SK-N-SH (cell line): Measurements from ENCODE around the gene DAGLA. TPM values are rescaled to one million over a fixed set of nuclear protein-coding genes. Genes with fewer than 3 reads are reported as not detected.
A peak's percentile ranks its signal among the peaks of the same experiment; 100 is the strongest.

Experiments
- CTCF ChIA-PET: fragments of 300-600, 350-600 bp; formaldehyde crosslinking; extraction: SDS; loops from one replicate; lab custom pipeline; 2021; lab: Yijun Ruan, JAX
- POLR2A ChIA-PET: fragments of 350-600 bp; sonication (Branson Sonifier 250); formaldehyde crosslinking; extraction: SDS; loops from one replicate; lab custom pipeline; 2020; ENCODE audit warnings: antibody characterized with exemption, inconsistent platforms; lab: Yijun Ruan, JAX
- DNase-seq: peaks from one replicate; pipeline ENCODE4 v3.0.0; 2012
- H2AFZ ChIP-seq: fragments of 200-600 bp; sonication (generic); 2 replicates; pipeline ENCODE4 v1.8.1; 2016; ENCODE audit warnings: antibody characterized with exemption, mild to moderate bottlenecking, low read depth
- H3F3A ChIP-seq: fragments of 200-600 bp; sonication (generic); replicated peaks from 2 replicates; pipeline ENCODE3; 2016; ENCODE audit warnings: antibody characterized with exemption, mild to moderate bottlenecking; ENCODE audit not compliant: insufficient read depth
- H3K27ac ChIP-seq, 2 experiments: fragments of 200-500 bp in 1 of 2; fragments of 200-600 bp in 1 of 2; sonication (Bioruptor generic) in 1 of 2; sonication (generic), shearing (Covaris generic) in 1 of 2; 2 replicates each; pipeline versions ENCODE4 v1.5.1 to v1.6.1; 2014 to 2016; ENCODE audit warnings: low read depth in 2 of 2, inconsistent platforms in 1 of 2, low read length in 1 of 2, mild to moderate bottlenecking in 1 of 2, mixed read lengths in 1 of 2
- H3K27me3 ChIP-seq: fragments of 200-600 bp; sonication (generic), shearing (Covaris generic); 2 replicates; pipeline ENCODE4 v1.6.1; 2016; ENCODE audit warnings: mixed run types; ENCODE audit not compliant: insufficient read depth
- H3K36me3 ChIP-seq, 2 experiments: fragments of 200-500 bp in 1 of 2; fragments of 200-600 bp in 1 of 2; sonication (Bioruptor generic) in 1 of 2; sonication (generic) in 1 of 2; replicated peaks in 1 of 2; 2 replicates each; pipeline versions ENCODE3 to v1.5.1; 2014 to 2016; ENCODE audit warnings: low read length in 1 of 2, mild to moderate bottlenecking in 1 of 2; ENCODE audit not compliant: insufficient read depth in 2 of 2, control insufficient read depth in 1 of 2
- H3K4me1 ChIP-seq, 2 experiments: fragments of 200-500 bp in 1 of 2; fragments of 200-600 bp in 1 of 2; sonication (Bioruptor generic) in 1 of 2; sonication (generic), shearing (Covaris generic) in 1 of 2; 2 replicates each; pipeline versions ENCODE4 v1.5.1 to v1.6.1; 2014 to 2016; ENCODE audit warnings: low read depth in 1 of 2, low read length in 1 of 2, mixed run types in 1 of 2; ENCODE audit not compliant: insufficient read depth in 2 of 2, control insufficient read depth in 1 of 2
- H3K4me2 ChIP-seq: fragments of 200-600 bp; sonication (generic), shearing (Covaris generic); 2 replicates; pipeline ENCODE4 v1.6.1; 2017; ENCODE audit warnings: mixed run types
- H3K4me3 ChIP-seq, 2 experiments: fragments of 200-500 bp in 1 of 2; fragments of 200-600 bp in 1 of 2; sonication (Bioruptor generic) in 1 of 2; sonication (generic), shearing (Covaris generic) in 1 of 2; 2 replicates each; pipeline versions ENCODE4 v1.5.1 to v1.8.1; 2014 to 2016; ENCODE audit warnings: low read depth in 2 of 2, inconsistent platforms in 1 of 2, low read length in 1 of 2, mild to moderate bottlenecking in 1 of 2, mixed read lengths in 1 of 2, moderate library complexity in 1 of 2
- H3K79me2 ChIP-seq: fragments of 200-600 bp; sonication (generic); 2 replicates; pipeline ENCODE4 v1.8.1; 2017; ENCODE audit warnings: mild to moderate bottlenecking; ENCODE audit not compliant: insufficient read depth
- H3K9ac ChIP-seq: fragments of 200-600 bp; sonication (generic); 2 replicates; pipeline ENCODE4 v1.6.1; 2017; ENCODE audit warnings: mixed run types
- H3K9me2 ChIP-seq: fragments of 200-600 bp; sonication (generic); 2 replicates; pipeline ENCODE4 v1.6.1; 2017; ENCODE audit warnings: mixed run types
- H3K9me3 ChIP-seq: fragments of 200-600 bp; sonication (generic); 2 replicates; pipeline ENCODE4 v1.6.1; 2017; ENCODE audit warnings: mixed run types, mild to moderate bottlenecking, moderate library complexity
- H4K20me1 ChIP-seq: fragments of 200-600 bp; sonication (generic); 2 replicates; pipeline ENCODE4 v1.6.1; 2017; ENCODE audit warnings: mild to moderate bottlenecking, mixed run types; ENCODE audit not compliant: insufficient read depth
- ELF1 ChIP-seq: IDR thresholded peaks from 2 replicates; pipeline ENCODE4 v1.4.0; 2012
- EZH2phosphoT487 ChIP-seq: fragments of 200-600 bp; sonication (generic); IDR thresholded peaks from 2 replicates; pipeline ENCODE4 v1.6.1; 2017; ENCODE audit warnings: low read depth, mixed run types, mild to moderate bottlenecking, antibody characterized with exemption, moderate library complexity, borderline replicate concordance
- FOSL2 ChIP-seq: IDR thresholded peaks from 2 replicates; pipeline ENCODE4 v1.4.0; 2012; ENCODE audit warnings: low read depth, mild to moderate bottlenecking, moderate library complexity, borderline replicate concordance
- FOXJ3 ChIP-seq: sonication (generic); formaldehyde crosslinking; IDR thresholded peaks from 2 replicates; pipeline ENCODE4 v1.5.1; 2020; ENCODE audit warnings: mild to moderate bottlenecking, missing genetic modification reagents
- FOXM1 ChIP-seq: IDR thresholded peaks from 2 replicates; pipeline ENCODE4 v1.4.0; 2012; ENCODE audit warnings: low read depth, mild to moderate bottlenecking
- GATA2 ChIP-seq: sonication (generic); formaldehyde crosslinking; IDR thresholded peaks from 2 replicates; pipeline ENCODE4 v1.5.0; 2020; ENCODE audit warnings: mild to moderate bottlenecking, missing genetic modification reagents
- JUND ChIP-seq: IDR thresholded peaks from 2 replicates; pipeline ENCODE4 v1.4.0; 2012
- MXI1 ChIP-seq: IDR thresholded peaks from 2 replicates; pipeline ENCODE4 v1.6.1; 2012; ENCODE audit warnings: mild to moderate bottlenecking, low read depth, low read length, improper control_type of control experiment
- NRF1 ChIP-seq: IDR thresholded peaks from 2 replicates; pipeline ENCODE4 v1.6.1; 2012; ENCODE audit warnings: low read depth, mild to moderate bottlenecking, low read length
- POLR2AphosphoS5 ChIP-seq: IDR thresholded peaks from 2 replicates; pipeline ENCODE4 v1.6.1; 2012; ENCODE audit warnings: low read depth, low read length
- SMC3 ChIP-seq: IDR thresholded peaks from 2 replicates; pipeline ENCODE4 v1.6.1; 2012; ENCODE audit warnings: low read depth, low read length, improper control_type of control experiment
- USF1 ChIP-seq: IDR thresholded peaks from 2 replicates; pipeline ENCODE4 v1.4.0; 2012; ENCODE audit warnings: low read depth, borderline replicate concordance
- WGBS: methylation state at CpG from one replicate; pipeline ENCODE4 v1.1.6; 2017; ENCODE audit warnings: low lambda C conversion rate; 5-methylcytosine and 5-hydroxymethylcytosine counted together
- polyA plus RNA-seq, 3 experiments: library from polyadenylated mRNA; depleted of rRNA; stranded (reverse); fragments of >200 nt; gene quantifications; 2 replicates each; pipeline ENCODE4 v1.2.3, GENCODE V29; 2012
- TF ChIP-seq, protein P1 (sequence below): fragments of 200-600 bp; sonication (generic); IDR thresholded peaks from 2 replicates; pipeline ENCODE4 v1.6.1; 2017; ENCODE audit warnings: antibody characterized with exemption, mild to moderate bottlenecking, moderate library complexity
- TF ChIP-seq, protein P2 (sequence below): IDR thresholded peaks from 2 replicates; pipeline ENCODE4 v1.4.0; 2012; ENCODE audit warnings: low read depth

DAGLA gene
- polyA plus RNA-seq, 1 of the 3 experiments (the other 2 are of a cell fraction), result 3.3 TPM

DNA sequence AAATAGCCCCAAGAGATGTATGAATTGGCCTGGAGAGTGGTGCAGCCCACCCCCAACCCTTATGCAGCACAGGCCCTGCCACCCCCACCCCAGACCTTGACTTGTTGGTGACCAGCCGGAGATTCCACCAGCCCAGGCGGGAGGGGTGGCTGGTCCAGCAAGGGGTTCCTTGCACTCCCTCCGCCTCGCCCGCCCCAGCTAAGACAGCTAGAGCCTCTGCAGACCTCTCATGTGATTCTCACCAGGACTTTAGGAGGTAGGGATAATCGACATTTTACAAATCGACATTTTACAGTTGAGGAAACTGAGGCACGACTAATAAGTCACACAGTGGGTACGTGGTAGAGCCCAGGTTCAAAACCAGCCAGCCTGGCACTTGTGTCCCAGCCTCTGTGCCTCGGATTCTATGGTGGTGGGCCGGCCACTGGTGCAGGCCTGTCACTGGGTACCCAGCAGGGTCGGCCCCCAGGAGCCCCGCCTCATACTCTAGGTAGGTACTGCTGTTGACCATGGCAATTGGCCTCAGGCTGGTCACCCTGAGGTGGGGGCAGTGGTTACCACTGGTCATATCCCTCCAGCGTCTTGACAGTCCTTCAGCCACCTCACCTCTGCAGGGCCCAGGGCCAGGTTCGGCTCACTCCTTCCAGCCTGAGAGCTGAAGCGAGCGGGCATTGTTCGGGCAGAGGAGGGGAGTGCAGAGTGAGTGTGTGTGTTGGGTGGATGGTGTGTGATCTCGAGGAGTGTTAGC, 37.3 kb downstream of the DAGLA start (continued):
- TF ChIP-seq, protein P1, sequence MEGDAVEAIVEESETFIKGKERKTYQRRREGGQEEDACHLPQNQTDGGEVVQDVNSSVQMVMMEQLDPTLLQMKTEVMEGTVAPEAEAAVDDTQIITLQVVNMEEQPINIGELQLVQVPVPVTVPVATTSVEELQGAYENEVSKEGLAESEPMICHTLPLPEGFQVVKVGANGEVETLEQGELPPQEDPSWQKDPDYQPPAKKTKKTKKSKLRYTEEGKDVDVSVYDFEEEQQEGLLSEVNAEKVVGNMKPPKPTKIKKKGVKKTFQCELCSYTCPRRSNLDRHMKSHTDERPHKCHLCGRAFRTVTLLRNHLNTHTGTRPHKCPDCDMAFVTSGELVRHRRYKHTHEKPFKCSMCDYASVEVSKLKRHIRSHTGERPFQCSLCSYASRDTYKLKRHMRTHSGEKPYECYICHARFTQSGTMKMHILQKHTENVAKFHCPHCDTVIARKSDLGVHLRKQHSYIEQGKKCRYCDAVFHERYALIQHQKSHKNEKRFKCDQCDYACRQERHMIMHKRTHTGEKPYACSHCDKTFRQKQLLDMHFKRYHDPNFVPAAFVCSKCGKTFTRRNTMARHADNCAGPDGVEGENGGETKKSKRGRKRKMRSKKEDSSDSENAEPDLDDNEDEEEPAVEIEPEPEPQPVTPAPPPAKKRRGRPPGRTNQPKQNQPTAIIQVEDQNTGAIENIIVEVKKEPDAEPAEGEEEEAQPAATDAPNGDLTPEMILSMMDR, result no peak
- TF ChIP-seq, all 33 proteins: peak for 0

GRCh38 chr11:61718046-61718531, 37.9 kb downstream of the DAGLA start:
- H3K9me2 ChIP-seq, result no peaks in the 10 kb centered on the region
- no peaks in the 10 kb centered on the region for H3K9me3 ChIP-seq
- peak overlapping the region; percentile 97 for H3K4me2 ChIP-seq
- no peaks in the 10 kb centered on the region for H3F3A ChIP-seq
- 20% methylated on average over 8 of the region's 9 CpGs for WGBS
- ChIA-PET CTCF (interaction anchor here (0.7 to 8.9 kb wide), 11 partner anchors 8 to 43 kb away, joined by 3 to 64 read pairs (median 4); no protein-coding TSS in a partner anchor), POLR2A (interaction anchor here (1.3 to 1.7 kb wide), 5 partner anchors 8 to 38 kb away, joined by 3 to 7 read pairs (median 4); partner anchors contain the start of gene DAGLA)
- peaks cover 0 to under 1% of the 10 kb centered on the region in 2 experiments for H3K36me3 ChIP-seq
- TF ChIP-seq NRF1 (no peak), POLR2AphosphoS5 (no peak), FOSL2 (no peak), ELF1 (no peak), SMC3 (no peak), GATA2 (CRISPR knock-in tag) (no peak), USF1 (no peak), MXI1 (no peak), FOXJ3 (no peak), FOXM1 (no peak), JUND (no peak), EZH2phosphoT487 (no peak)
- TF ChIP-seq, protein P2, sequence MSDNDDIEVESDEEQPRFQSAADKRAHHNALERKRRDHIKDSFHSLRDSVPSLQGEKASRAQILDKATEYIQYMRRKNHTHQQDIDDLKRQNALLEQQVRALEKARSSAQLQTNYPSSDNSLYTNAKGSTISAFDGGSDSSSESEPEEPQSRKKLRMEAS, result no peak
- TF ChIP-seq, protein P1, result no peak
- H3K4me1 ChIP-seq, result peaks cover 8 to 21% of the 10 kb centered on the region in 2 experiments; a peak in 2 of 4 replicates
- H3K4me3 ChIP-seq, result peak overlapping the region; percentile 65 to 68
- H3K27me3 ChIP-seq, result no peaks in the 10 kb centered on the region
- peak overlapping the region in 1 of 2 experiments; percentile 80; a peak in 2 of 4 replicates for H3K27ac ChIP-seq
- H3K9ac ChIP-seq, result peak overlapping the region; percentile 63
- DNase-seq, result peak; percentile 73
- no peaks in the 10 kb centered on the region for H4K20me1 ChIP-seq
- no peaks in the 10 kb centered on the region; the same call in 1 of the 2 replicates for H3K79me2 ChIP-seq
- H2AFZ ChIP-seq, result peak overlapping the region; percentile 76; the same call in 1 of the 2 replicates
